Stimulated activated CD4-positive, alpha-beta T cell treated with anti-CD3 and anti-CD28 coated beads, Interleukin-1b, Interleukin-23, amount 100 ng/mL, for 24 hours (primary cell): ENCODE results near the gene CEP170.
"Not testable (repeated sequence)": the region's sequence is repeated elsewhere in the genome, so short reads cannot be mapped to it uniquely, and the experiment has no call there.

Source experiments
- DNase-seq, 4 experiments: peaks; one replicate each; pipeline ENCODE4 v3.0.0-alpha.2; 2020; ENCODE audit warnings: low read depth in 4 of 4, low spot score in 1 of 4

The CEP170 gene

DNA sequence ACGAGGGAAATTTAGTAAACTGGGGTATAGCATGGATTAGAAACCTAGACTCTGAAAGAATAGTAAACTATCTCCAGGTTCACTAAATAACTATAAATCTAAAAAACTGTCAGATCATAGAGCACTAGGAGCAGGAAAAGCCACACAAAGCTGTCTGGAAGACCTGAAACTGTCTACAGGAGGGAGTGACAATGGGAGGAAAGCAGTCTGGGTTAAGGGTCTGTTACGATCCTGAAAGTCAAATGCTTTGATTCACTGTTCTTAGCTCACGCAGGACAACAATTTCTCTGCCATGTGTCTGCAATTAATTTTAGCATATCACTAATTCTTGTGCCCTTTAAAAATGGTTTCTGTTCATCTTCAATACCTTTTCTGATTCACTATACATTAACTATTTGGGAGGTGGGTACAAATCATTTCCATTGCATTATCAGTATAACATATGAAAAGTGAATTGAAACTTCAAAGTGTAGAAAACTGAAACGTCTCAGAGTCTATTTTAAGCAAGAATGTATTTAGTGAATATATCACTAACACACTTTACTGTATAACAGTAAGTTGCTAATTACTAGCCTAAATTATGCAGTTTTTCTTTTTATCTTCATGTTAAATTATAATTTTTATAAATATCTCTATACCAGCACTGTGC is 18.4 kb downstream of the CEP170 start:
- no peak for DNase-seq

DNA sequence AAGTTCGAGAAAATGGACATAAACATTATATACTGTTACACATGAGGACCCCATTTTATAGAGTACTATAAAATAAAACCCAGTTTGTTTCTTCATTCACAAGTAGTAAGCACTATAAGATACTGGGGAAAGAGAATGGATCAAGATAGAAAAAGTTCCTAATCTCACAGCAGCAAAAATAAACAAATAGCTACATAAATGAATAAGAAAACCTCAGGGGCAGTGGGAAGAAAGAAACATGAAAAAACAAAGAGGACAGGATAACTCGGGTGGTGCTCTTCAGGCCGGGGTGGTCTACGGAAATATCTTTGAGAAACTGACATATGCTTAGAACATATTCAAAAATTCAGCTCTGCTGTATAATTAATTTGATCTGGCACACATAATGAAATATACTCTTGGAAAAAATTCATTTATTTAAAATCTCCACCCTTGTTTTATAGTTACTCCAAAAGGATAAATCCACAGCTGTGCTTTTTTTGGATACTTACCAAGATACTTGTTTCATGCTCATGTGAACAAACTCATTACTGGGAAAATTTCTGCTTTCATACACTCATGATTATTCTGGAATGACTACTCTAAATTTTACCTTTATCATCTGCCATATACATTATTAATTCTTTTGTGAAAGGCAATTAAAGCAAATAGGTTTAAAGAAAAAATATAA is 20.0 kb downstream of the CEP170 start:
- no peak for DNase-seq

DNA sequence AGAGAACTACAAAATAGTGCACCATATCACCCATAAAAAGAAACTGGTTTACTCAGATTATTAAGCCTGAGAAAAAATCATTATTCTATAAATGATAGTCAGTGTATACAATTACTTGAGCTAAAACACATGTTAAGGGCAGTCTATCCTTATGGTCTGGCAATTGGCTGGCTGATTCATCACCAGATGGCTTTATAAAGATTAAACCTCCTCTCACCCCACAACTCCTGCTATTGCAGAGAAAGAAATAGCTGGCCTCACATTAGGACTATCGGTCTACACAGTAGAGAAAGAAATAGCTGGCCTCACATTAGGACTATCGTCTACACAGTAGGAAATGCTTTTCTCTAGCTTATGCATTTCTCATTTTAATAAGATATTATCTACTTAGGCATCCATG is 21.2 kb downstream of the CEP170 start:
- DNase-seq = no peak

DNA sequence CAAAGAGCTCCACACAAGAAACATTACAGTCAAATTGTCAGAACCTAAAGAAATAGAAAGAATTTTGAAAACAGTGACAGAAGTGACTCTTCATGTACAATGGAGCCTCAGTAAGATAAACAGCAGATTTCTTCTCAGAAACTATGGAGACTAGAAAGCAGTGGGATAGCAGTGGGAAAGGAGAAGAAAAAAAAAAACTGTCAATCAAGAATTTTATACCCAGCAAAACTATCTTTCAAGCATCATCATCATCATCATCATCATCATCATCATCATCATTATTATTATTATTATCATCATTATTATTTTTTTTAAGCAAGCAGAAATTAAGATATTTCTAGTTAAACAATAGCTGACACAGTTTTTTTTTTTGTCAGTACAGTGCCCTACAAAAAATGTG is 24.2 kb downstream of the CEP170 start:
- no peak for DNase-seq

DNA sequence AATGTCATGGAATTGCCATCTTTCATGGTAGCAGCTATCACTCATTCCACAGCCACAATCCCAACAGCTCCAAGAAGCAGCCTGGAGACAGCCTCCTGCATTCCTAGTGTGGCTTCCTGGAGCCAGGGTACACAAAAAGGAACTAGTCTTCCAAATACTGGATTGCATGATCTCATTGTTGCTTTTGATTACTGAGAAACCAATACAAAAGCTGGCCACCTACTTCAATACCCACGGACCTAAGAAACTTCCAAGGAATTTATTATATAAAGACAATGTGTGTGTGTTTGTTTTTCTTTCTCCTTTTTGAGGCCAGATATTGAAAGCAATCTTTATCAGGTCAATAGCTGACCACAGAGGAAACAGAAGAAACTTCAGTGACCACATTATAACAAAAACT is 25.6 kb downstream of the CEP170 start:
- DNase-seq = no peak

DNA sequence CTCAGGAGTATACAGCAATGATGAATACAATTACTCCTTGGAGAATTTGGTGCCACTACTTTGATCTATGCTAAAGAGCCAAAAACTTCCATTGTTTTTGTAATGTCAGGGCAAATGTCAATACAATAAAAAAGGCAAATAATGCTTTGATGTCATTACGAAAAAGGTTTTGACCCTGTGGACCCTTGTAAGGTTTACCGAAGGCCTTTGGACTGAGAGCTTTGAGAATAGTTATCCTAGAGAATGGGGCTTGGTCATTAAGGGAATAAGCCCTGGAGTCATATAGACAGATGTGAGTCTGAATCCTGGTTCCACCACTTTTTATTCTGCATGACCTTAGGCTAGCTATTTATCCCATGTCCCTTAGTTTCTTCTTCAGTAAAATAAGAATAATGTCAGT is 27.5 kb downstream of the CEP170 start:
- no peak for DNase-seq

DNA sequence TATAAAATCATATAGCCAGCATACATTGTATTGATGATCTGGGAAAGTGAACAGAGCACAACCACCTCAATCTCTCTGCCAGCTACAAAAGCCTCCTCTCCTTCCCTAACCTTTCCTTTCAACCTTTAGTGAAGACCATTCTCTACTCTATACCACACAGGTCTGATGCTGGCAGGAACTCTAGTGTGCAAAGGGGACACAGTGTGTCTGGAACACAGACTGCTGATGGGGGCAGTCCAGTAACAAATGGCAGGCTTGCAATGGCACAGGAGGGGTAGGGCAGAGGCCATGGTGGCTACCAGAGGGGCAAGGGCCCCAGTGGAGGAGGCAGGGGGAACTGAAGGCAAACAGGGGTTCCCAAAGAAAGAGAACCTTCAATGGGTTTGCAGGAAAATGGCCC is 37.0 kb downstream of the CEP170 start:
- no peak for DNase-seq

DNA sequence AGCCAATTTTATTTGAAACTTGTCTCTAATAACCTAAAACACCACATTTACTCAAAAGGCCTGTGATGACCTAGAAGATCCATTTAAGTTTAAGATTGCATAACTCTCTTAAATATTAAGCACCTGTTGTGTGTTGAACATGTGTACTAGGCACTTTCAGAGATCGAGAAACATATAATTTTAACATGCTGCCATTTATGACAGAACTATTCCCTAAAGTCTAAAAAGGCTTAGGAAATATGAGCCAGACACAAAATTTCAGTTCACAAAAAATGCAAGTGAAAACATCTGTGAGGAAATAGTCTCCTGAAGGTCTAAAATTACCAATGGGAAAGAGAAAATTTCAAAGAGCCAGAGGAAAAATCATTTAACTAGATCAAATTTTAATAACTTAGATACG is 37.7 kb downstream of the CEP170 start:
- DNase-seq = no peak

DNA sequence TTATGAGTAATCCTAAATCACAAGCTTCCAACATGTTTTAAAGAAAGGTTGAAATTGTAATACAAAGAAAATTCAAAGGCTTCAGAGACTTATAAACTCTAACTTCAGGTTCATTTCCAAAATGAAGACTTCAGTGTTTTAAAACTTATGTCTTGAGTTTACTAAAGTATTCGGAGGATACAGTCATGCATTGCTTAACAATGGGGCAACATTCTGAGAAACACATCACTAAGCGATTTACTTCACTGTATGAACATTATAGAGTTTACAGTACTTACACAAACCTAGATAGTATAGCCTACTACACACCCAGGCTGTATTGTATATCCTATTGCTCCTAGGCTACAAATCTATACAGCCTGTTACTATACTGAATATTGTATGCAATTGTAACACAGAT is 38.3 kb downstream of the CEP170 start:
- no peak for DNase-seq

DNA sequence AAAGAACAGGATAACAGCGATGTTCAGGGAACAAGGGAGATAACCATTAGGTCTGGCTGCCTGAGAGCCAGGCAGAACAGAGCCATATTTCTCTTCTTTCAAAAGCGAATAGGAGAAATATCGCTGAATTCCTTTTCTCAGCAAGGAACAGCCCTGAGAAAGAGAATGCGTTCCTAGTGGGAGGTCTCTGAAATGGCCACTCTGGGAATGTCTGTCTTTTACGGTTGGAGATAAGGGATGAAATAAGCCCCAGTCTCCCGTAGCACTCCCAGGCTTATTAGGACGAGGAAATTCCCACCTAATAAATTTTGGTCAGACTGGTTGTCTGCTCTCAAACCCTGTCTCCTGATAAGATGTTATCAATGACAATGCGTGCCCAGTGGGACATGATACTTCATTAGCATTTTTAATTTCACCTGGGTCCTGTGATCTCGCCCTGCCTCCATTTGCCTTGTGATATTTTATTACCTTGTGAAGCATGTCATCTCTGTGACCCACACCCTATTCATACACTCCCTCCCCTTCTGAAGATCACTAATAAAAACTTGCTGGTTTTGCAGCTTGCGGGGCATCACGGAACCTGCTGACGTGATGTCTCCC is 39.7 kb downstream of the CEP170 start:
- DNase-seq = not testable (repeated sequence)

DNA sequence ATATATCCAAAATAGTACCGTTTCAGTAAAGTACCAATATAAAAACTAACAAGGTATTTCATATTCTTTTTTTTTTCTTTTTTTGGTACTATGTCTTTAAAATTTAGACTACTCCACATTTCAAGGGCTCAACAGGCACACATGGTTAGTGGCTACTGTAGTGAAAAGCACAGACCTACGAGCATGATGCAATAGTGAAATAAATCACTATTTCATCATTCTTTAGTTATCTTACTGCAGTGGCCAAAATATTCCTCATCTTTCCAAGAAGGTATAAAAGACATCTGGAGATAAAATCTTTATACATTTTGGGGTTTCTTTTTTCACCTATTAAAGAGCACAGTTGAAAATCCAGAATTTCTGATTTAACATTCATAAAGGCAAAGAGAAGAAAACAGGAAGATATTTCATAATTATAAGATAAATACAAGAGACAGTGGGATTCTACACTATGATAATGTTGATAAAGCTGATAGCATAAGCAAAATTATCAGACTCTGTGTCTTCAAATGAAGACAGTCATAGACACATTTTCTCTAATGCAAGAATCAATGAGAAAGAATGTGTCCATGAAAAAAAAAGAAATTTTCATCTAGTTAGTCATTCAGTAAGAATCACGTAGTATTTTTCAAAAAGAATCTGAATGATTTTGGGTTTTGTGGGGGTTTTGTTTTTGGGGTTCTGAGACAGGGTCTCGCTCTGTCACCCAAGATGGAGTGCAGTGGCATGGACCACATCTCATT is 41.9 kb downstream of the CEP170 start:
- no peak for DNase-seq

DNA sequence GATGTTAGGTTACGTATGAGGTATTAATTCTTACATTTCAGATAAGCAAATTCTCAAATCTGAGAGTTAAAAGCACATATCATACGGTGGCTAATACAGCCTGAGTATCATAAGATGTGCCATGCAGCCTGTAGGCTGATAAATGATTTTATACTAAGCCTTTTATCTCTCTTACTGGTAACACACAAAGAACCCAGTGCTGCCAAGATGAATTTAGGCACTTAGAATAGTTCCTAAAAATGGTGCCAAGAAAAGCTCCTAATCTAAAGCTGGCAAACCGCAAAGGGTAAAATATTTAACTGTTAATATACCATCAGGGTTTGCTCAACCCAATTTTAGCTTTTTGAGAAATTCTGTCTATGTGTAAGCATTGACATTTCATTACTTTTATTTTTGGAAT is 43.1 kb downstream of the CEP170 start:
- DNase-seq = not testable (repeated sequence)

DNA sequence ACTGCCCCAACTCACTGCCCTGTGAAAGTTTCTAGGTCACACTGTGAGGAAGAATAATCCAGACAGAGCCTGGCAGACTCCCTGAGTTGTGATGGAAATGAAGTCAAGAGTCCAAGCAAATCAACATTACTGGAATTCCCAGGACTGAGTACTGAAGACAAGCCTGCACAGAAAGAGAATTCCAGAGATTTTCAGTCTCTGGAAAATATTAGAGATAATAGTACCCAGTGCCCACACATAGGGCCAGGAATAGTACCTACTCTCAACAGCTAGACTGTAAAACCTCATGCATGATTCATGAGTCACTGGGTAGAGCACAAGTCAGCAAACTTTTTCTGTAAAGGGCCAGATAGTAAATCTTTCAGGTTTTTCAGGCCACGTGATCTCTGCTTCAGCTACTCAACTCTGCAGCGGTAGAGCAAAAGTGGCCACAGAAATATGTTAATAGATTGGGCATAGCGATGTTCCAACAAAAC is 50.0 kb downstream of the CEP170 start:
- DNase-seq = not testable (repeated sequence)

DNA sequence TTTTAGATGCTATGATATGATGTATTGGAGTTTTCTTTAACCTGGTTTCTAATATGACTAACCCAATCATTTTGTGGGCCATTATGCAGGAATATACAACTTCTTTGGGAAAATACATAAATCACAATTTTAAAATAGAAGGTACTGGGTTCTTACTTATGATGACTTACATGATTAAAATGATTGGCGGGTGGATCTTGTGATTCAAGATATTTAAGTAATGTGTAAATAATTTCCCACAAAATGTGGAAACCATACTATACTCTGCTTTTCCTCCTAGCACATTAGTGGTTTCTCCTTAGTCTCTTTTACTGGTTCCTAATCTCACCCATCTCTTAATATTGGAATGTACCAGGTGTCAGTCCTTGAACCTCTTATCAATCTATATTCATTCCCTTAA is 50.7 kb downstream of the CEP170 start:
- DNase-seq = not testable (repeated sequence)

DNA sequence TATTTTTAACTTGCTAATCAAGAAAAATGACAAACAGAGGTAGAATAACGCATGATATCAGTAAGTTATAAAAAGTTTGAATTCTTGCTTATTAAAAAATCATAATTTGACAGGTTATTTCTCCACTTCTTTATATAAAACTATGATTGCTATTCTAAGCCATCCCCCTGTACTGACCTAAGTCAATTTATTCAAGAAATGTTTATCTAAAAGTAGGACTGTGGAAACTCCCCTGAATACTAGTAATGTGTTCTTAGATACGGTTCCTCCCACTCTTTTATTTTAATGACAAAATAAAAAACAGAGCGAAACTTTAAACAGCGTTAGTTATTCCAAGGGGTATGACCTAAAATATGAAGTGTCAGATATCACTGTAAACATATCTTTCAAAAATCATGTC is 51.9 kb downstream of the CEP170 start:
- not testable (repeated sequence) for DNase-seq

DNA sequence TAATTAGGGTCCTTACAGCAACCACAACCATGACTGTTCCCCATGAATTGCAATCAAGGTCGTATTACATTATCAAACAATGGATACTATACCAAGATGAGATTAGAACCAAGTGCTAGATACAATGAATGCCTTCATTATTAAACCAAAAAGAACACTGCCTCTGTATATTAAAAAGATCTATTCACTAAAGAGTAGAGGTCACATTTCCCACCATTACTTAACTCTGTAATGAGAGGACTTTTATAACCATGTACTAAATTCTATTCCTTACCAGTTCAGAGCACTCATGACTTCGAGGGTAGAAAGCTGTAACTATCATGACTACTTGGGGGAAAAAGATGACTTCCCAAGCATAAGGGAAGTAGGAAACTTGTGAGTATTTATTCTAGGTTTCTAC is 53.8 kb downstream of the CEP170 start:
- not testable (repeated sequence) for DNase-seq

DNA sequence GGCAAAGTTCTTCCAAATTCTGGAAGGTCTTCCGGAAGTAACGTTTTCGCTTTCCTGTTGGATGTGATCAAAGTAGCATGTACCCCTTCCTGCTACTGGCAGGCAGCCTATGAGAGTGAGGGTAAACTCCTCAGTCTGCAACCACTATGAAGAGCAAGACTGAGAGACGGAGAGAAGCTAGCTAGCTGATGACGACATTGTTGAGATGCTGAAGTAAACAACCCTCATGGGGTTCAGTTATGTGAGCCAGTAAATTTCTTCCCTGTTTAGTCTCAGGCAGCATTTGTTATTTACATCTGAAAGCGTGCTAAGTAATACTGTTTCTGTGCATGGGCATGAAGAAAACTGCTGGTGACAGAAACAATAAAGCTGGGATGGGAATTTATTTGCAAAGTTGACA is 57.6 kb downstream of the CEP170 start:
- DNase-seq = not testable (repeated sequence)

DNA sequence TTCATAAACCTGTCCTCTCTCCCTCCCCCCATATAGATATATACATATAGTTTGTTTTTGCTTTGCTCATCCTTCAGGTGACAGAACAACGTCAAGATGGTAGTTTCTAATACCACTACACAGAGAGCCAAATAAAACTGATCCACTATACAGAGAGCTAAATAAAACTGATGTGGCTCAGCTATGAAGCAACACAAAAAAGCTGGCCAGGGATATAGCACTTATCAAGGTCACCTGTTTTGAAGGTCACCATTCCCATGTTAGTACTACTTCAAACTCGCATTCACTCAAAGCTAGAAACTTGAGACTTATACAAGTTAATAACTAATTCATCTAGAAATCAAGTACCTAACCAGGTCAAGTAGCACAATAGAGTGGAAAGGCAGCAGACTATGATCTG is 61.8 kb downstream of the CEP170 start:
- not testable (repeated sequence) for DNase-seq

DNA sequence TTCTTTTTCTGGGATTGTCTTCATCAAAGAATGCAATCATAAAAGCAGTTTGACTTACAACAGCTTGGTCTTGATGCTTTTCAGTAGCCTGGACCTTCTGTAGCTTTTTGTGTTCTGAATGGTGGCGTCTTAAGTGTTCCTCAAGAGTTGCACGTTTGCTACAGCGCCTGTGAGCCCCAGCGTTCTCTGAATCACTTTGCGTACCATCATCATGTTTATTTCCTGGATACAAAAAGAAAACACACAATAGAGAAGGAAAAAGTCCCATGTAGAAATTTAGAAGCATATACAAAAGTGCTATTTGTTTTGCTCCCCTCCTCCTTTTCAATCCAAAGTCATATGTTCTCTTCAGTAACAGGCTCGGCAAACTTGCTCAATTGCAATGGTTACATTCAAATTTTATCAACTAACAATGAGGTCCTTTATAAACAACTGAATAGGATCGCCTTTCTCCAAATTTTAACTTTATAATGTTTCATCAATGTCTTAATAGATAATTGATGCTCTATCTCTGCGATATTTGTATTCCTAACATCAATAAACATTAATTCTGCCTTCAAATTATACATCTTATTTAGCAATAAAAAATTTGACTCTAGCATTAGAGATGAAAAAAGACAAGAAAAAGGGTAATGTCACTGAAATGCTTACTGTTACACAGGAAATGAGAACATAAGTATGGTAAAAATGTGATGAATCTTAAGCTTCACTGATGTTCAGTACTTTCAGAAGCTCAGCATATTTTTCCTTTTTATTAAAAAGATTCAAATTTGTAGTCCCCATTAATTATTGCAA is 68.7 kb downstream of the CEP170 start:
- not testable (repeated sequence) for DNase-seq

DNA sequence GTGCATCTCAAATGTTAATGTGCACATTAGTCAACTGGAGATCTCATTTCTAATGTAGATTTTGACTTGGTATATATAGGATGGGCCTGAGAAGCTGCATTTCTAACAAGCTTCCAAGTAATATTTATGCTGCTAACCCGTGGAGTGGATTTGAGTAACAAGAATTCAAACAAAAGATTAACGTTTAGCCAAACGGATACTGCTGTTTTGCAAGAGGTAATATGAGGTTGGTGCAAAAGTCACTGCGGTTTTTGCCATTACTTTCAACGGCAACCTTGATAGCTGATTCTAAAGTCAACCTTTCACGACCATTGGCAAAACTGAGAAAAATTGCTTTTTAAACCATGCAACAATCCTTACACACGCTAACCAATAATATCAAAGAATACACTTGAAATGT is 70.3 kb downstream of the CEP170 start:
- DNase-seq = not testable (repeated sequence)

DNA sequence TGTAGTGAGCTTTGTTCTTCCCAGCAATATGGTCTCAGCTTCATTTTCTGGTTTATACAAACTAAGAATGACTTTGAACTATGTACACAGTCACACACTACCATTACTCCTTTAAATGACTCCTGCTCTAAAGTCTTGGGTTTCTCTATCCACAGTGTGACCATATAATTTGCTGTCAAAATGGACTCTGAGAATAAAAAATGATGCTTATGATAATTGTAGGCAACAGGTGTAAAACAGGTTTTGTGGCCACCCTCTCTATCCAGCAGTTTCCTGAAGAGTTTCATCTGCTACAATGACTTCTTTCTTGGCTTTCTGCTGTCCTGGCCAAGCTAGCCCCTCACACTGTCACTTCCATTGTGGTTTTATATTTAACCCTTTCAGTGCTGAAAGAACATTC is 71.4 kb downstream of the CEP170 start:
- not testable (repeated sequence) for DNase-seq
